IPS DF 6.9 (cell line): Measurements from ENCODE around the gene CCZ1.
A peak's percentile ranks its signal among the peaks of the same experiment; 100 is the strongest.
"Not testable (repeated sequence)": the region's sequence is repeated elsewhere in the genome, so short reads cannot be mapped to it uniquely, and the experiment has no call there.

Source experiments
- DNase-seq: peaks from one replicate; pipeline ENCODE4 v3.0.0-alpha.2; 2013; ENCODE audit warnings: low read depth, low spot score
- H3K27ac ChIP-seq: one replicate; pipeline ENCODE4 v1.5.1; 2013; ENCODE audit warnings: low read length, control low read depth
- H3K27me3 ChIP-seq: 2 replicates; pipeline ENCODE4 v1.6.1; 2013; ENCODE audit warnings: mild to moderate bottlenecking, low read length; ENCODE audit not compliant: control insufficient read depth, insufficient read depth
- H3K36me3 ChIP-seq: 2 replicates; pipeline ENCODE4 v1.6.1; 2013; ENCODE audit warnings: low read length; ENCODE audit not compliant: control insufficient read depth, insufficient read depth
- H3K4me1 ChIP-seq: 2 replicates; pipeline ENCODE4 v1.6.1; 2013; ENCODE audit warnings: low read length; ENCODE audit not compliant: control insufficient read depth, insufficient read depth
- H3K4me3 ChIP-seq: 2 replicates; pipeline ENCODE4 v1.5.1; 2013; ENCODE audit warnings: mild to moderate bottlenecking, low read length
- H3K9me3 ChIP-seq: 2 replicates; pipeline ENCODE4 v1.6.1; 2013; ENCODE audit warnings: low read length, inconsistent platforms; ENCODE audit not compliant: control insufficient read depth, insufficient read depth
- WGBS: extraction: QIAGEN DNeasy Blood & Tissue Kit; methylation state at CpG from one replicate; pipeline ENCODE4 v1.1.7; 2013; ENCODE audit warnings: mixed read lengths, missing lambda C conversion rate; ENCODE audit not compliant: insufficient read length, insufficient coverage; 5-methylcytosine and 5-hydroxymethylcytosine counted together

The CCZ1 gene

GRCh38 chr7:5898480-5899224, at the start of gene CCZ1:
Gene CCZ1, plus strand, starts transcription at chr7:5898733. Its CDS starts 67 bp downstream, at chr7:5898800.
- H3K27ac ChIP-seq, result not testable (repeated sequence)

GRCh38 chr7:5850944-5851343, 47.6 kb upstream of the CCZ1 start:
- no CpG with 5 or more reads among the region's 8 CpGs for WGBS

More at GRCh38 chr7:5898480-5899224, at the start of gene CCZ1:
- not testable (repeated sequence) for DNase-seq, H3K36me3 ChIP-seq, H3K9me3 ChIP-seq, H3K4me1 ChIP-seq, H3K27me3 ChIP-seq
- peak within 1 kb of the TSS; percentile 20; the same call in 1 of the 2 replicates for H3K4me3 ChIP-seq
- WGBS, result no CpG with 5 or more reads among the region's 64 CpGs

GRCh38 chr7:5854738-5855137, 43.8 kb upstream of the CCZ1 start:
- Histone ChIP-seq H3K27ac (no peak overlapping the region), H3K4me3 (no peak overlapping the region), H3K9me3 (no peaks in the 10 kb centered on the region), H3K4me1 (no peaks in the 10 kb centered on the region), H3K27me3 (no peaks in the 10 kb centered on the region), H3K36me3 (no peaks in the 10 kb centered on the region)
- no peak for DNase-seq
- no CpG with 5 or more reads among the region's 8 CpGs for WGBS

More at GRCh38 chr7:5850944-5851343, 47.6 kb upstream of the CCZ1 start:
- Histone ChIP-seq H3K9me3 (no peaks in the 10 kb centered on the region), H3K36me3 (no peaks in the 10 kb centered on the region), H3K4me1 (no peaks in the 10 kb centered on the region), H3K27me3 (no peaks in the 10 kb centered on the region), H3K4me3 (no peak overlapping the region), H3K27ac (no peak overlapping the region)
- no peak for DNase-seq

- WGBS, result no CpG with 5 or more reads among the region's 13 CpGs
- DNase-seq, H3K27ac ChIP-seq, H3K36me3 ChIP-seq, H3K4me1 ChIP-seq, H3K27me3 ChIP-seq, H3K4me3 ChIP-seq, H3K9me3 ChIP-seq: not testable (repeated sequence)
Observed at GRCh38 chr7:5857041-5857575, 41.4 kb upstream of the CCZ1 start.

GRCh38 chr7:5858494-5858893, 40.0 kb upstream of the CCZ1 start:
- not testable (repeated sequence) for H3K4me3 ChIP-seq, H3K27me3 ChIP-seq, H3K27ac ChIP-seq, H3K4me1 ChIP-seq, DNase-seq, H3K36me3 ChIP-seq, H3K9me3 ChIP-seq
- WGBS, result no CpG with 5 or more reads among the region's 8 CpGs

GRCh38 chr7:5861281-5861680, 37.3 kb upstream of the CCZ1 start:
- WGBS, result no CpG with 5 or more reads among the region's 5 CpGs
- not testable (repeated sequence) for H3K4me1 ChIP-seq, H3K4me3 ChIP-seq

GRCh38 chr7:5862753-5863366, 35.7 kb upstream of the CCZ1 start:
- H3K4me3 ChIP-seq, result not testable (repeated sequence)
- WGBS, result no CpG with 5 or more reads among the region's 5 CpGs

More at GRCh38 chr7:5861281-5861680, 37.3 kb upstream of the CCZ1 start:
- not testable (repeated sequence) for H3K9me3 ChIP-seq, DNase-seq, H3K27me3 ChIP-seq, H3K36me3 ChIP-seq, H3K27ac ChIP-seq

GRCh38 chr7:5865279-5865931, 33.1 kb upstream of the CCZ1 start:
- WGBS, result no CpG with 5 or more reads among the region's 9 CpGs
- not testable (repeated sequence) for H3K9me3 ChIP-seq, DNase-seq, H3K36me3 ChIP-seq, H3K4me3 ChIP-seq, H3K27me3 ChIP-seq, H3K4me1 ChIP-seq, H3K27ac ChIP-seq

More at GRCh38 chr7:5862753-5863366, 35.7 kb upstream of the CCZ1 start:
- DNase-seq, H3K9me3 ChIP-seq, H3K4me1 ChIP-seq, H3K27me3 ChIP-seq, H3K27ac ChIP-seq, H3K36me3 ChIP-seq: not testable (repeated sequence)

- Histone ChIP-seq H3K9me3 (no peaks in the 10 kb centered on the region), H3K27me3 (no peaks in the 10 kb centered on the region), H3K27ac (no peak overlapping the region), H3K36me3 (no peaks in the 10 kb centered on the region), H3K4me3 (no peak overlapping the region), H3K4me1 (no peaks in the 10 kb centered on the region; the same call in 1 of the 2 replicates)
- no CpG with 5 or more reads among the region's 6 CpGs for WGBS
- no peak for DNase-seq
Observed at GRCh38 chr7:5867060-5867459, 31.5 kb upstream of the CCZ1 start.

GRCh38 chr7:5868928-5869341, 29.6 kb upstream of the CCZ1 start:
- DNase-seq, result not testable (repeated sequence)

More at GRCh38 chr7:5868928-5869341, 29.6 kb upstream of the CCZ1 start:
- H3K36me3 ChIP-seq, H3K4me1 ChIP-seq, H3K27me3 ChIP-seq, H3K4me3 ChIP-seq, H3K27ac ChIP-seq, H3K9me3 ChIP-seq: not testable (repeated sequence)
- WGBS, result no CpG with 5 or more reads among the region's 6 CpGs
